ENCODE results near the gene SPAM1.

DNA sequence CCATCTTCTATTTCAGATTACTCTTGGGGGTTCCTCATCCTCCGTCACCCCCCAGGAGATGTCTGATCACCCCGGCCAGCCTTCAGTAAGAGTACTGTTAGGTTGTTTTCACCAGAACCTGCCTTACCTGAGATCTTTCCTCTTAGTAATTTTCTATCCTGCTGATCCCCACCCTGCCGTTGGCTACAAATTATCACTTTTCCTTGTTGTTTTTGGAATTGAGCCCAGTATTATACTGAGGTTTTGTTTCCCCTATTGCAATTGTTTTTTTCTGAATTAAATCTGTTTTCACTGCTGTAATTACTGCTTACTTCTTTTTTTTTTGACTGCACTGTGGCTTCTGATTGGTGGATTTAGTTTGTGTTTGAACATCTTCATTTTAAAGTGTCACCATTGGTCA, 14.7 kb downstream of the SPAM1 start:
- TF ChIP-seq POLR2AphosphoS5 (IDR thresholded peaks at IDR 0.05) (no peak), CTCF (IDR thresholded peaks at IDR 0.05) (no peak), POLR2A (IDR thresholded peaks at IDR 0.05) (no peak)

All from transverse colon (tissue), 4 donors.